Epithelial cell of proximal tubule (primary cell): ENCODE data around the gene CAMTA1. TPM values are rescaled to one million over a fixed set of nuclear protein-coding genes. Genes with fewer than 3 reads are reported as not detected.

ENCODE experiments used
- DNase-seq: peaks from one replicate; pipeline ENCODE4 v3.0.0-alpha.2; 2011; ENCODE audit warnings: low read depth
- H3K4me3 ChIP-seq: 2 replicates; pipeline ENCODE4 v1.5.1; 2011; ENCODE audit warnings: low read depth, mild to moderate bottlenecking, low read length
- total RNA-seq: library from RNA; depleted of rRNA; stranded (reverse); fragments of >200 nt; gene quantifications from 2 replicates; pipeline ENCODE4 v1.2.3, GENCODE V29; 2015
- TF ChIP-seq, protein P1 (sequence below): conservative IDR thresholded peaks from 2 replicates; pipeline ENCODE4 v1.5.1; 2012; ENCODE audit warnings: low read depth, mild to moderate bottlenecking, low read length

The CAMTA1 gene
- total RNA-seq, 1 donor from 2014 or later, result 79.2 TPM

DNA sequence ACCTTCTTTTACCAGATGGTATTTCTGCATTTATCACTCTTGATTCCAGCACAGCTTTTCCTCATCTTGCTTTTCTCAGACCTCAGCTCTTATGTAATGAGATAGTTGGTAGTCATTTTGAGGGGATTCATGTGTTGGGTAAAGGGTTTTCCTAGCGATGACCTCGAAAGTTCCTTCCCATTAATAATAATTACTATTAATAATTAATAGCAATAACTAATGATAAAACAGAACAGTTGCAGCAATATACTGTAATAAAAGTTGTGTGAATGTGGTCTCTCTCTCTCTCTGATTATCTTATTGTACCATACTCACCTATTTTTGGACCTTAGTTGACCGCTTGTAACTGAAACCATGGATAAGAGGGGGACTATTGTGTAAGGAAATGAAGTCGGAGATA lies 14.2 kb downstream of the CAMTA1 start:
- H3K4me3 ChIP-seq, result no peak overlapping the region
- no peak for DNase-seq
- TF ChIP-seq, protein P1, sequence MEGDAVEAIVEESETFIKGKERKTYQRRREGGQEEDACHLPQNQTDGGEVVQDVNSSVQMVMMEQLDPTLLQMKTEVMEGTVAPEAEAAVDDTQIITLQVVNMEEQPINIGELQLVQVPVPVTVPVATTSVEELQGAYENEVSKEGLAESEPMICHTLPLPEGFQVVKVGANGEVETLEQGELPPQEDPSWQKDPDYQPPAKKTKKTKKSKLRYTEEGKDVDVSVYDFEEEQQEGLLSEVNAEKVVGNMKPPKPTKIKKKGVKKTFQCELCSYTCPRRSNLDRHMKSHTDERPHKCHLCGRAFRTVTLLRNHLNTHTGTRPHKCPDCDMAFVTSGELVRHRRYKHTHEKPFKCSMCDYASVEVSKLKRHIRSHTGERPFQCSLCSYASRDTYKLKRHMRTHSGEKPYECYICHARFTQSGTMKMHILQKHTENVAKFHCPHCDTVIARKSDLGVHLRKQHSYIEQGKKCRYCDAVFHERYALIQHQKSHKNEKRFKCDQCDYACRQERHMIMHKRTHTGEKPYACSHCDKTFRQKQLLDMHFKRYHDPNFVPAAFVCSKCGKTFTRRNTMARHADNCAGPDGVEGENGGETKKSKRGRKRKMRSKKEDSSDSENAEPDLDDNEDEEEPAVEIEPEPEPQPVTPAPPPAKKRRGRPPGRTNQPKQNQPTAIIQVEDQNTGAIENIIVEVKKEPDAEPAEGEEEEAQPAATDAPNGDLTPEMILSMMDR, result no peak

DNA sequence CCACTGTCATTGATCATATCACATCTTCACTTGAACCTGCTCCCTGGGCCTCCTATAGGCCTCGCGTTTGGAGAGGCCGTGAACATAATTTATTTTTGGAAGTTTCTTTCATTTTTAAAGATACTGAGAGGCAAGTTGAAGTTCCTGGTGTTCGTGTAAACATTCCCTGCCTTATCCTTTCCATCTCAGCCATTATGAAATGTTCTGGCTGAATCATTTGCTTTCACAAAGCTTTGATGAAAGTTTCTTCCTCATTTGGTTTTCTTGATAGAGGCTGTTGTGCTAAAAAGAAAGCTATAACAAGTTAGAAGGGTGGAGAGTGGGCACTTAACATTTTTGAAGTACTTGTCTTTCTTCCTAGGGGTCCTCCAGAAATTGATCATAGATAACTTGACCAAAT lies 15.5 kb downstream of the CAMTA1 start:
- TF ChIP-seq, protein P1, result no peak
- DNase-seq, result no peak

DNA sequence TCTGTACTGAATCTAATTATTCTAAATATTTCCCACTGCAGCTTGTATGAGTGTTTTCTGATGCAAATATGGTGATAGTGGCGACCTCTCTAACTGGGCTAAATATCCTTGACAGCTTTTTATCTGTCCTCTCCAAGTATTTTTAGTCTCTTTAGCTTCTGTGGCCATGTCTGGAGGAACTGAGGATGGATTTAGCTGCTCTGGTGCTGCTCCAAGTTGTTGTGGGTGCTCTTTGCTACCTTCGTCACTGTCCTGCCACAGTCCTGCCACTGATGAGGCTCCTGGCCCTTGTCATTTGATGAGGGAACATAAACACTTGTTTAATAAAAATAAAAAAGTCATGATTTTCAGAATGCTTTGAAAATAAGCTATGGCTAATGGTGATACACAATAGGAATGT lies 15.9 kb downstream of the CAMTA1 start:
- no peak overlapping the region for H3K4me3 ChIP-seq
- TF ChIP-seq, protein P1, result no peak
- DNase-seq, result no peak

More for the DNA sequence above, 15.5 kb downstream of the CAMTA1 start:
- no peak overlapping the region for H3K4me3 ChIP-seq

DNA sequence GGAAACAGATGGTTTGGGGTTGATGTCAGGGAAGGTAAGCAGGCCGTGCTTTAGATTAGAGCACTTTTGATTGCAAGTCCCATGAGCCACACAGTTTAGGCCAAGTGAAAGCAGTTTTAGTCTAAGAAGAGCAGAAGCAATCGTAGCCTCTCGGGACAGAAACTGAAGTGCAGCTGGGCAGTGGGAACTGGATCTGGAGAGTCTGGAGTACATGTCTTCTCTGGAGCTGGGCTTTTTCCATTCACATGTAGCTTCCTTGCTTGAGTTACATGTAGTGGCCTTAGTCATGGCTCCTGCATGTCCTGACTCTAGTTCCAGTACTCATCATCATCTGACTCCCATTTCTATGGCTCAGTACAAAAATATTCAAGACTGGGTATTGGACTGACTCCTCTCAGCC lies 16.7 kb downstream of the CAMTA1 start:
- H3K4me3 ChIP-seq, result no peak overlapping the region
- TF ChIP-seq, protein P1, result no peak
- no peak for DNase-seq

DNA sequence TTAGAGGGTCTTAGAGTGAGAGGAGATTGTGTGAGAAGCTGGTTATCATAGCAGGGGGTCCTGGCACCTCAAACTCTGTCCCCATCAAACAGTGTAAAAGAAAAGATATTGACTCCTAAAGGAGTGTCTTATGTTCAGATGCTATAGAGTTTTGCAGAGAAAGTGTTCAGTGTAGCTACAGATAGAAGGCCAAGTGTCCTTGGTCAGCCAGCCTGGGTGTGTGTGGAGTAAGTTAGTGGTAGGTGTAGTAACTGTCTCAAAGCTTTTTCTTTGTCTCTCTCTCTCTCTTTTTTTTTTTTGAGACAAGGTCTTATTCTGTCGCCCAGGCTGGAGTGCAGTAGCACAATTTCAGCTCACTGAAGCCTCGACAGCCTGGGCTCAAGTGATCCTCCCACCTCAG lies 17.2 kb downstream of the CAMTA1 start:
- TF ChIP-seq, protein P1, result no peak
- H3K4me3 ChIP-seq, result no peak overlapping the region
- DNase-seq, result no peak

DNA sequence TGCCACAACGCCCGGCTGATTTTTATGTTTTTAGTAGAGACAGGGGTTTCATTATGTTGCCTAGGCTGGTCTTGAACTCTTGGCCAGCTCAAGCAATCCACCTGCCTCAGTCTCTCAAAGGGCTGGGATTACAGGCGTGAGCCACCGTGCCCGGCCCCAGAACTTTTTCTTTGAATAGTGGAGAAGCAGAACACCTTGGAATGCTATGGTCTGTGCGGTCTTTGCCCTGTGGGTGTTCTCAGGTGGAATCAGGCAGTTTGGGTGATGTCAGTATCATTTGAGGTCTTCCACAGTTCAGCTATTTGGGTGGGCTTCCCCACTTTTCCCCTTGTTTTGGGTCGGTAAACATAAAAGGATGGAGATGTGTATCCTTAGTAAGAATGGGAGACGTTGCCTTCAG lies 17.6 kb downstream of the CAMTA1 start:
- TF ChIP-seq, protein P1, result no peak
- no peak for DNase-seq
- no peak overlapping the region for H3K4me3 ChIP-seq

DNA sequence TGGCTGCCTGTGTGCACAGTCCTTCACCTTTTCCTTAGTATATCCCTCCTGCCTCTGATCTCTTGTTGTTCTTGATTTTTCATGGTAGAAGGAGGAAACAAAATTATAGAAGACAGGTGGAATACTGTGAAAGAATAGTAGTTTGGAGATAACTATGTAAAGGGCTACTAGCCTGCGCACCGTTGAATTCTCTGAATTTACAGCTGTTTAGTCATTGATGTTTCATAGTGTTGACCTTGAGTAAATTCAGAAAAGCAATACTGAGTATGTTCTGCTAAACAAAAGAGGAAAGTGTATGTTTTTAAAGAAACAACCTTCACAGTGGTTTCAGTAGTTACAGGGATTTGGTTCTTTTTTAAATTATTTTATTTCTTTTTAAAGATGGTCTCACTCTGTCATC lies 18.1 kb downstream of the CAMTA1 start:
- no peak overlapping the region for H3K4me3 ChIP-seq
- no peak for DNase-seq
- TF ChIP-seq, protein P1, result no peak
